HCT116 (cell line): ENCODE measurements around the gene HORMAD2. TPM values are rescaled to one million over a fixed set of nuclear protein-coding genes. Genes with fewer than 3 reads are reported as not detected.

Experiments
- ATAC-seq: fragments of 200-7000 bp; cut with Tn5 transposase; 2 replicates; pipeline ENCODE4 v1.9.1; 2020; ENCODE audit warnings: mild to moderate bottlenecking, moderate library complexity
- BruUV-seq: library from RNA; stranded (reverse); fragments of 400-500 nt; replicated peaks from 2 replicates; lab custom pipeline; 2021; lab: Mats Ljungman, UMichigan
- CTCF ChIA-PET: fragments of 300-600 bp; sonication (Branson Sonifier 250); formaldehyde crosslinking; loops from one replicate; lab custom pipeline; 2021; ENCODE audit warnings: antibody characterized with exemption; lab: Charles Lee
- POLR2A ChIA-PET: fragments of 300-600, 350-600 bp; sonication (Branson Sonifier 250); formaldehyde crosslinking; loops from one replicate; lab custom pipeline; 2021; ENCODE audit warnings: antibody characterized with exemption; lab: Charles Lee
- RAD21 ChIA-PET, 2 experiments: fragments of 300-600 bp; sonication (Branson Sonifier 250); formaldehyde crosslinking; loops; one replicate each; lab custom pipeline; 2023; ENCODE audit warnings: low total read pairs in 2 of 2; ENCODE audit not compliant: uncharacterized antibody in 2 of 2, unreplicated experiment in 2 of 2, low non-redundant PET in 1 of 2; lab: Charles Lee
- DNase-seq: peaks from one replicate; pipeline ENCODE4 v3.0.0-alpha.2; 2010; ENCODE audit warnings: low read depth, low spot score
- H2AFZ ChIP-seq: fragments of 200-600 bp; shearing (Covaris generic), sonication (generic); 2 replicates; pipeline ENCODE4 v1.6.1; 2017; ENCODE audit warnings: low read depth, mixed run types, mixed read lengths, antibody characterized with exemption, low read length; ENCODE audit not compliant: poor library complexity, severe bottlenecking
- H3K27ac ChIP-seq: 2 replicates; pipeline ENCODE4 v1.5.1; 2012; ENCODE audit warnings: low read depth, low read length
- H3K27me3 ChIP-seq: fragments of 200-600 bp; sonication (generic); 2 replicates; pipeline ENCODE4 v1.6.1; 2016; ENCODE audit warnings: mixed run types, low read length, mixed read lengths; ENCODE audit not compliant: insufficient read depth
- H3K36me3 ChIP-seq, 2 experiments: fragments of 200-500 bp in 1 of 2; fragments of 200-600 bp in 1 of 2; sonication (Bioruptor generic) in 1 of 2; sonication (generic) in 1 of 2; 2 replicates each; pipeline versions ENCODE4 v1.5.1 to v1.6.1; 2014 to 2016; ENCODE audit warnings: low read length in 2 of 2, inconsistent platforms in 1 of 2, mixed read lengths in 1 of 2, mixed run types in 1 of 2; ENCODE audit not compliant: insufficient read depth in 2 of 2, control insufficient read depth in 1 of 2
- H3K4me1 ChIP-seq, 2 experiments: fragments of 200-600 bp in 1 of 2; sonication (generic) in 1 of 2; 2 replicates each; pipeline versions ENCODE4 v1.5.1 to v1.6.1; 2012 to 2017; ENCODE audit warnings: low read length in 2 of 2, inconsistent platforms in 1 of 2, mild to moderate bottlenecking in 1 of 2, mixed read lengths in 1 of 2, mixed run types in 1 of 2, moderate library complexity in 1 of 2; ENCODE audit not compliant: insufficient read depth in 2 of 2, control insufficient read depth in 1 of 2
- H3K4me2 ChIP-seq: fragments of 200-600 bp; sonication (generic); 2 replicates; pipeline ENCODE4 v1.6.1; 2017; ENCODE audit warnings: mixed run types, low read length, mixed read lengths
- H3K4me3 ChIP-seq, 2 experiments: fragments of 200-600 bp in 1 of 2; sonication (generic) in 1 of 2; replicated peaks in 1 of 2; 2 replicates each; pipeline ENCODE4 v1.5.1; 2011 to 2016; ENCODE audit warnings: low read length in 2 of 2, control low read depth in 1 of 2, low read depth in 1 of 2, mild to moderate bottlenecking in 1 of 2, mixed read lengths in 1 of 2, mixed run types in 1 of 2
- H3K79me2 ChIP-seq: fragments of 200-600 bp; sonication (generic); 2 replicates; pipeline ENCODE4 v1.6.1; 2017; ENCODE audit warnings: mild to moderate bottlenecking, mixed run types, low read length, moderate library complexity, mixed read lengths; ENCODE audit not compliant: insufficient read depth
- H3K9ac ChIP-seq: fragments of 200-600 bp; sonication (generic); 2 replicates; pipeline ENCODE4 v1.6.1; 2016; ENCODE audit warnings: low read length, mixed read lengths
- H3K9me2 ChIP-seq: fragments of 200-600 bp; sonication (generic), shearing (Covaris generic); 2 replicates; pipeline ENCODE4 v1.6.1; 2017; ENCODE audit warnings: mixed run types, mild to moderate bottlenecking, moderate library complexity; ENCODE audit not compliant: insufficient read depth
- H3K9me3 ChIP-seq, 2 experiments: fragments of 200-500 bp in 1 of 2; fragments of 200-600 bp in 1 of 2; sonication (Bioruptor generic) in 1 of 2; sonication (generic) in 1 of 2; 2 replicates each; pipeline ENCODE4 v1.6.1; 2014 to 2017; ENCODE audit warnings: low read length in 2 of 2, mixed read lengths in 2 of 2, inconsistent platforms in 1 of 2, low read depth in 1 of 2, mild to moderate bottlenecking in 1 of 2, mixed run types in 1 of 2, moderate library complexity in 1 of 2; ENCODE audit not compliant: control insufficient read depth in 1 of 2, insufficient read depth in 1 of 2
- H4K20me1 ChIP-seq: fragments of 200-600 bp; sonication (generic), shearing (Covaris generic); 2 replicates; pipeline ENCODE4 v1.6.1; 2017; ENCODE audit warnings: mixed run types, mild to moderate bottlenecking, moderate library complexity; ENCODE audit not compliant: insufficient read depth
- CBX3 ChIP-seq: IDR thresholded peaks from 2 replicates; pipeline ENCODE4 v1.6.1; 2012; ENCODE audit warnings: low read depth
- CTCF ChIP-seq, 3 experiments: fragments of 200-600 bp in 1 of 3; sonication (generic) in 1 of 3; IDR thresholded peaks in 2 of 3; conservative IDR thresholded peaks in 1 of 3; 2 replicates each; pipeline ENCODE4 v1.5.1; 2012 to 2017; ENCODE audit warnings: low read depth in 2 of 3, low read length in 2 of 3, antibody characterized with exemption in 1 of 3, borderline replicate concordance in 1 of 3, control low read depth in 1 of 3, mild to moderate bottlenecking in 1 of 3, mixed read lengths in 1 of 3, mixed run types in 1 of 3, moderate library complexity in 1 of 3; ENCODE audit not compliant: insufficient read depth in 1 of 3
- ELF1 ChIP-seq: IDR thresholded peaks from 2 replicates; pipeline ENCODE4 v1.6.1; 2012; ENCODE audit warnings: low read depth, borderline replicate concordance
- MAX ChIP-seq: IDR thresholded peaks from 2 replicates; pipeline ENCODE4 v1.6.1; 2012
- TCF7L2 ChIP-seq: IDR thresholded peaks from 2 replicates; pipeline ENCODE4 v1.7.0; 2011; ENCODE audit warnings: borderline replicate concordance, inconsistent platforms; ENCODE audit not compliant: insufficient read depth, insufficient read length; ENCODE audit errors: extremely low read depth
- YY1 ChIP-seq: IDR thresholded peaks from 2 replicates; pipeline ENCODE4 v1.6.1; 2011; ENCODE audit warnings: low read length, low read depth, moderate library complexity, mild to moderate bottlenecking; ENCODE audit not compliant: insufficient replicate concordance; ENCODE audit errors: extremely low read depth
- ZBTB33 ChIP-seq: IDR thresholded peaks from 2 replicates; pipeline ENCODE4 v1.6.1; 2011; ENCODE audit warnings: mild to moderate bottlenecking, low read length, moderate library complexity; ENCODE audit not compliant: insufficient replicate concordance; ENCODE audit errors: extremely low read depth
- ZNF274 ChIP-seq: fragments of 200-500 bp; sonication (Bioruptor generic); IDR thresholded peaks from 2 replicates; pipeline ENCODE4 v1.6.1; 2014; ENCODE audit warnings: mild to moderate bottlenecking, low read depth, low read length, inconsistent platforms
- intact Hi-C: fragments of 100-400 bp; cut with micrococcal nuclease; formaldehyde crosslinking; loops from 2 replicates; pipeline ENCODE4 v1.10.0; 2022
- total RNA-seq: library from RNA; stranded (reverse); gene quantifications from one replicate; pipeline ENCODE4 v1.2.1, GENCODE V29; 2021; ENCODE audit not compliant: unreplicated experiment

The HORMAD2 gene
- total RNA-seq, 1 experiment from 2014 or later = not detected

GRCh38 chr22:30192427-30192826 lies 112.2 kb downstream of the HORMAD2 start:
- ChIA-PET RAD21 (no interaction called here), CTCF (no interaction called here), POLR2A (interaction anchor here (2.6 kb wide), 1 partner anchor 10 kb away, joined by 8 read pairs; no protein-coding TSS in a partner anchor)
- H3K9ac ChIP-seq = no peak overlapping the region
- H3K79me2 ChIP-seq = no peaks in the 10 kb centered on the region
- no peaks in the 10 kb centered on the region for H3K9me2 ChIP-seq
- no peak overlapping the region for H3K4me3 ChIP-seq
- no peak overlapping the region for H3K27ac ChIP-seq
- no peaks in the 10 kb centered on the region for H3K9me3 ChIP-seq
- no peak overlapping the region for H3K4me2 ChIP-seq
- H3K36me3 ChIP-seq = no peaks in the 10 kb centered on the region
- no peak overlapping the region for H2AFZ ChIP-seq
- no TSS peak for BruUV-seq
- ATAC-seq (no peak), DNase-seq (no peak)
- no peaks in the 10 kb centered on the region for H4K20me1 ChIP-seq
- no peaks in the 10 kb centered on the region for H3K27me3 ChIP-seq
- peaks cover 22 to 48% of the 10 kb centered on the region in 2 experiments for H3K4me1 ChIP-seq
- no peak for TF ChIP-seq ZBTB33
- no peak for TF ChIP-seq ZNF274
- no peak for TF ChIP-seq TCF7L2
- no peak for TF ChIP-seq YY1
- no peak for TF ChIP-seq ELF1
- TF ChIP-seq MAX = no peak
- TF ChIP-seq CBX3 = no peak
- no peak for TF ChIP-seq CTCF (IDR thresholded peaks at IDR 0.05 in 2 of 3, conservative IDR thresholded peaks at IDR 0.05 in 1 of 3; ENCODE audit: borderline replicate concordance in 1 of 3, insufficient read depth in 1 of 3, low read depth in 2 of 3, low read length in 2 of 3)
- intact Hi-C loops = no loop called here
